C4-2B (cell line): ENCODE results near the gene GPRIN1.

Source experiments
- H3K27ac ChIP-seq: fragments of 450-650 bp; 2 replicates; pipeline ENCODE4 v1.5.1; 2017
- ZFX ChIP-seq: fragments of 450-650 bp; IDR thresholded peaks from 2 replicates; pipeline ENCODE4 v1.6.1; 2017
- TF ChIP-seq, protein P1 (sequence below): fragments of 450-650 bp; conservative IDR thresholded peaks from 2 replicates; pipeline ENCODE4 v1.5.1; 2017; ENCODE audit warnings: mild to moderate bottlenecking

The GPRIN1 gene

DNA sequence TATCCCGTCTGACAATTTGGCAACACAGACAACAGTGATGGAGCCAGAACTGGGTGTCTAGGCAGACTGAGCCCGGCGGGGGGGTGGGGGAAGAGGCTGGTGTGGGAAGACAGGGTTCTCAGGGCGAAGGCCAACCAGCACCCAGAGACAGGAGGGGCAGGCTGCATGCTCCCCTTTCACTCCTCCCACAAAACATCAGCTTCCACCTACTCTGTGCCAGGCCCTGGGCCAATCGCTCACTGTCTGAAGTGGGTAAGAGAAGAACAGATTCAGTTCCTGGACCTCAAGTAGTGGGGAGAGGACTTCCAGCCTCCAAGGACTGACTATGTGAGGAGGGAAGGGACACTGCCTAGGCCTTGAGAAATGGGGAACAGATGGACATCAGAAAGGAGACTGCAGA is 17.6 kb upstream of the GPRIN1 start:
- no peak overlapping the region for H3K27ac ChIP-seq
- TF ChIP-seq, protein P1, sequence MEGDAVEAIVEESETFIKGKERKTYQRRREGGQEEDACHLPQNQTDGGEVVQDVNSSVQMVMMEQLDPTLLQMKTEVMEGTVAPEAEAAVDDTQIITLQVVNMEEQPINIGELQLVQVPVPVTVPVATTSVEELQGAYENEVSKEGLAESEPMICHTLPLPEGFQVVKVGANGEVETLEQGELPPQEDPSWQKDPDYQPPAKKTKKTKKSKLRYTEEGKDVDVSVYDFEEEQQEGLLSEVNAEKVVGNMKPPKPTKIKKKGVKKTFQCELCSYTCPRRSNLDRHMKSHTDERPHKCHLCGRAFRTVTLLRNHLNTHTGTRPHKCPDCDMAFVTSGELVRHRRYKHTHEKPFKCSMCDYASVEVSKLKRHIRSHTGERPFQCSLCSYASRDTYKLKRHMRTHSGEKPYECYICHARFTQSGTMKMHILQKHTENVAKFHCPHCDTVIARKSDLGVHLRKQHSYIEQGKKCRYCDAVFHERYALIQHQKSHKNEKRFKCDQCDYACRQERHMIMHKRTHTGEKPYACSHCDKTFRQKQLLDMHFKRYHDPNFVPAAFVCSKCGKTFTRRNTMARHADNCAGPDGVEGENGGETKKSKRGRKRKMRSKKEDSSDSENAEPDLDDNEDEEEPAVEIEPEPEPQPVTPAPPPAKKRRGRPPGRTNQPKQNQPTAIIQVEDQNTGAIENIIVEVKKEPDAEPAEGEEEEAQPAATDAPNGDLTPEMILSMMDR = no peak
- TF ChIP-seq ZFX = no peak

DNA sequence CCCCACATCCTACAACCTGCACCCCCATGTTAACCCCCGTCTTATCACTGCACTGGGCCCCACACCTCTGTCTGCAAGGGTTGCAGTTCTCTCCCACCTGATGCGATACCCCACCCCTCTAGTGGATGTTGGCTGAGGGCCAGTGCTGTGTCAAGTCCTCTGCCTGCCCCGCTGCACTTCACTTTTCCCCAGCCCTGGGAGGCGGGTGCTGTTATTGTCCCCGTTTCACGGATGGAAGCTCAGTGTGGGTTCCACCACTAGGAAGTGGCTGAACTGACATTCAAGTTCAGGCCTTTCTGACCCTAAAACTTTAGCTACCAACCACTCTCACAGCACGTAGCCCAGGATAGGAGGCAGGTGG is 16.9 kb upstream of the GPRIN1 start:
- H3K27ac ChIP-seq = no peak overlapping the region
- TF ChIP-seq ZFX = no peak
- TF ChIP-seq, protein P1 = no peak

DNA sequence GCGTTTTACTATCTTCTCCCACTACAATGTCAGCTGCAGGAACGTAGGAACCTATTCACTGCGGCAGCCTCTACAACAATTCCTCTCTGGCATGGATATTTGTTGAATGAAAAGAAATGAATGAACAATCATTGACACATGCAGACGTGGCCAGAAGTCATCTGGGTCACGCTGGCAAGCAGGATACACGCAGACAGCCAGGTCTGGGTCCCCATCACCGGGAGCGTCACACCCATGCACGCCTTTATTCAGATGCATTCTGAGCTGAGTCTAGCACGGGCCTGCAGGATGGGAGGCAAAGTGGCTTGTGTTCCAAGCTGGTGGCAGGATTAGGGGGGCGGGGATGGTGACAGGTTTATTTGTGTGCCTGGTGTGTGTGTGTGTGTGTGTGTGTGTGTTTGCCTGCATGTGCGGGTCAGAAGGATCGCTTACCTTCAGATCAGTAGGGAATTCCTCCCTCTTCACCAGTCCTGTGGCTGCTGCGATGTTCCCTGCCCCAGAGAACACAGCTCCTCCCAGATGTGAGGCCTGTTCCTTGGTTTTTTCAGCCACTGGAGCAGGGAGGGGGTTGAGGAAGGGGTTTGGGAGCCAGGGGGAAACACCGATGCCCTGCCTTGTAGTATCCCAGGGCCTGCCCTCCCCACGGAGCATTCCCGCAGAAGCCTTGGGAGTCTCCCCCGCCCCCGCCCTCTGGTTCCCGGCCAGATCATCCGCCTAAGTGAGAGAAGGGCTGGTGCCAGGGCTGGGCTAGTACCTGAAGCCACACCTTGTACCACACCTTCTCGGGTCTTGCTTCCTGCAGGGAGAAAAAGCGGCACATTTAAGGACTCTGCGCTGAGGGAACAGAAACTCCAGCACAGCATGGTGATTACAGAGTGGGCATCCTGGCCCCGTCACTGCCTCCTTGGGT is 16.3 kb upstream of the GPRIN1 start:
- TF ChIP-seq, protein P1 = no peak
- no peak for TF ChIP-seq ZFX

DNA sequence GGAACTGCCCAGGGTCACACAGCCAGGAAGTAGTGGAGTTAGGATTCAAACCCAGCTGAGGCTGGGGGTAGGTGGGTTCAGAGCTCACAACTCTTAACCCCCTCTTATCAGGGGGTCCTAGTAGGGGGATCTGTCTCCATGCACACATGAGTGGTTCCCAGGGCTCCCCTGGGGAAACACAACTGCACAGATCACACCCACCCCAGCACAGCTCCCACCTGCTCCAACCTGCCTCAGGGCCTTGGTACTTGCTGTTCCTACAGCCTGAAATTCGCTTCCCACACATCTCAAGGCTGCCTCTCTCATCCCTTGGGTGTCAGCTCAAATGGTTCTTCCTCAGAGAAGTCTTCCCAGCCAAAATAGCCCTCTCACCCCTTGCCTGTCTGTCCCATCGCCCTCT is 15.6 kb upstream of the GPRIN1 start:
- TF ChIP-seq, protein P1 = no peak
- TF ChIP-seq ZFX = no peak
- H3K27ac ChIP-seq = no peak overlapping the region

More for the DNA sequence above, 16.3 kb upstream of the GPRIN1 start:
- H3K27ac ChIP-seq = no peak overlapping the region

DNA sequence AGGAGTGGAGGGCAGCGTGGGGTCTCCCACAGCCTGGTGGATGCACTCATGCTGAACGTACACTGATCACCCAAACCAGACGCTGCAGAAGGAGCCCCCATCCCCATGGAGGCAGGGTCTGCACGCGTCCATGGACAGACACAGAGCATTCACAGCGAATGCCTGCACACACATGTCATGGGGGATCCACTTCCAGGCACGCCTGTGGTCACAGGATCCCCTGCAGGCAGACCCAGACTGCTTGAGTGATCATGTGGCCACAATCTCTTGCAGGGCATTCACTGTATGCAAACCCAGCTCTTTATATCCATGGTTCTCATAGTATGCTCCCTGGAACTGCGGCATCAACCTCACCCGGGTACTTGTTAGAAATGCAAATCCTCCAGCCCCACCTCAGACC is 15.0 kb upstream of the GPRIN1 start:
- no peak overlapping the region for H3K27ac ChIP-seq
- no peak for TF ChIP-seq ZFX
- TF ChIP-seq, protein P1 = no peak

DNA sequence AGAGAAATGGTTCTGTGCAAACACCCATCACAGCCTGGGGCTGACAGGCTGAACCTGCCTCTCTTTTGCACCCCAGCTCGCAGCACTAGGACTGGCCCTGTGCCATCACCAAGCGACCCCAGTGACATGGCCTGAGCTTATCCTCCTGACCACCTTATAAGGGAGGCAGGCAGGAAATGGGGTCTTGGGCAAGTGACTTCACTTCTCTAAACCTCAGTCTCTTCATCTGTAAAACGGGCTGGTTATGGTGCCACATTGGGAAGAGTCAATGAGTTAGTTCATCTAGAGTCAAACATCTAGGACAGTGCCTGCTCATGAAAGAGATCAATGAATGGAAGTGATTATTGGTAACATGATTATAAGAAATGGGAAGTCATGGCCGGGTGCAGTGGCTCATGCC is 14.2 kb upstream of the GPRIN1 start:
- H3K27ac ChIP-seq = no peak overlapping the region
- TF ChIP-seq, protein P1 = no peak
- TF ChIP-seq ZFX = no peak

DNA sequence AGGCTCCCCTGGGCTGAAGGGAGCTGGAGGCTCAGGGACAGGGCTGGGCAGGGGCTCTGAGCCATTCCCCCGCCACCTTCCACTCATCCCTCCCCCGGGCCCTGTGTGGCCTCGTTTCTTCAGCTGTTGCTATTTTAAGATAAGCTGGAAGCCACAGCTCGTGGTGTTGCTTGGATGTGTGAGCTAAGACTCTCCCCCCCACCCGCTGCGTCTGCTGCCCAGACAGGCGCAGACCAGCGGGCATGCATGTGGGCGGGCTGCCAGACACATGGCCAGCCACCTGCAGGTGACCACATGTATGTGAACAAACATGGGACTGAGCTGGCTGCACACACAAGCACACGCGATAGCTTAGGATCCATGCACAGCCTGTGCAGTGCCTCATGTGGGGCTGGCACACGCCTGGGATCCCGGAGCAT is 11.7 kb upstream of the GPRIN1 start:
- no peak overlapping the region for H3K27ac ChIP-seq
- TF ChIP-seq ZFX = no peak
- TF ChIP-seq, protein P1 = no peak
